OCI-LY7 (cell line): ENCODE measurements around the gene CADM2.
"Not testable (repeated sequence)": the region's sequence is repeated elsewhere in the genome, so short reads cannot be mapped to it uniquely, and the experiment has no call there.

ENCODE experiments used
- CTCF ChIP-seq: fragments of 200-600 bp; sonication (generic); conservative IDR thresholded peaks from 2 replicates; pipeline ENCODE4 v1.5.1; 2014; ENCODE audit warnings: mild to moderate bottlenecking, antibody characterized with exemption, low read length, moderate library complexity, mixed read lengths
- EZH2phosphoT487 ChIP-seq: fragments of 200-600 bp; sonication (generic); IDR thresholded peaks from 2 replicates; pipeline ENCODE4 v1.6.1; 2018; ENCODE audit warnings: low read depth, borderline replicate concordance, mild to moderate bottlenecking, mixed run types, antibody characterized with exemption, low read length, moderate library complexity, mixed read lengths

- not testable (repeated sequence) for TF ChIP-seq CTCF, EZH2phosphoT487
Measured at GRCh38 chr3:85504129-85504784, 545.5 kb downstream of the CADM2 start.
